DMS114 treated with DMSO at 0.1 percent for 48 hours (cell line): ENCODE results near the gene DLGAP1.

ENCODE experiments used
- DNase-seq: peaks from one replicate; lab custom pipeline; 2025; ENCODE audit not compliant: unreplicated experiment; lab: John Stamatoyannopoulos, UW

The DLGAP1 gene

GRCh38 chr18:3526421-3527354, 928.4 kb downstream of the DLGAP1 start:
- DNase-seq = no peak

GRCh38 chr18:3525870-3526420, 929.2 kb downstream of the DLGAP1 start:
- DNase-seq = no peak

- no peak for DNase-seq
Observed at GRCh38 chr18:3524706-3525105, 930.4 kb downstream of the DLGAP1 start.

GRCh38 chr18:3520230-3521085, 934.6 kb downstream of the DLGAP1 start:
- DNase-seq = no peak

- no peak for DNase-seq
Observed at GRCh38 chr18:3514312-3515216, 940.5 kb downstream of the DLGAP1 start.

GRCh38 chr18:3513481-3513880, 941.6 kb downstream of the DLGAP1 start:
- DNase-seq = no peak

GRCh38 chr18:3511980-3512379, 943.1 kb downstream of the DLGAP1 start:
- no peak for DNase-seq

- DNase-seq = no peak
Observed at GRCh38 chr18:3510896-3511295, 944.2 kb downstream of the DLGAP1 start.

GRCh38 chr18:3510024-3510423, 945.1 kb downstream of the DLGAP1 start:
- no peak for DNase-seq

GRCh38 chr18:3508576-3509549, 946.2 kb downstream of the DLGAP1 start:
- DNase-seq = no peak

GRCh38 chr18:3504637-3505036, 950.5 kb downstream of the DLGAP1 start:
- no peak for DNase-seq

GRCh38 chr18:3502650-3503049, 952.5 kb downstream of the DLGAP1 start:
- DNase-seq = no peak

GRCh38 chr18:3500016-3500415, 955.1 kb downstream of the DLGAP1 start:
- no peak for DNase-seq

GRCh38 chr18:3499501-3499900, 955.6 kb downstream of the DLGAP1 start:
- no peak for DNase-seq

GRCh38 chr18:3498698-3499471, 956.2 kb downstream of the DLGAP1 start:
- no peak for DNase-seq

- DNase-seq = no peak
Observed at GRCh38 chr18:3495691-3496430, 959.2 kb downstream of the DLGAP1 start.

GRCh38 chr18:3494569-3494968, 960.5 kb downstream of the DLGAP1 start:
- DNase-seq = no peak

GRCh38 chr18:3494245-3494526, 960.9 kb downstream of the DLGAP1 start:
- DNase-seq = no peak
